HG03039 (cell line): ENCODE measurements around the gene L3MBTL4.
"Not testable (repeated sequence)": the region's sequence is repeated elsewhere in the genome, so short reads cannot be mapped to it uniquely, and the experiment has no call there.

Experiments
- ATAC-seq: cut with Tn5 transposase; IDR thresholded peaks from one replicate; pipeline ENCODE4 v1.9.1; 2021; ENCODE audit warnings: mild to moderate bottlenecking, moderate library complexity; ENCODE audit not compliant: unreplicated experiment

The L3MBTL4 gene

GRCh38 chr18:6115710-6116109 lies 299.0 kb downstream of the L3MBTL4 start:
- no peak for ATAC-seq

DNA sequence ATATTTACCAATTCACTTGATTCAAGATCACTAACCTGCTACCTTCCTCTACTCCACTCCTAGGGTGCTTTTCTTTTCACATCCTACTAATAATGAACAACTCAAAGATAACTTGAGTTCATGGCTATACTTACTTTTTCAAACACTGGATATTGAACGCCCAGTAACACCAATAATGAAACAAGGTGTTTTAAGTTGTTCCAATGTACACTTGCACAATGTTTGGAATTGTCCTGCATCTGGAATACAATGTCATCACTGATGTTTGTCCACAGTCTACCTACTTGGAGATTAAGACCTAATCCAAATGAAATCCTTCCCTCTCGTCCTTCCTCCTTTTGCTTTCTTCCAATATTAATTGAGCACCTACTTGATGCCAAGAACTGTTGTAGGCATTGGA lies 301.1 kb downstream of the L3MBTL4 start:
- ATAC-seq: no peak

DNA sequence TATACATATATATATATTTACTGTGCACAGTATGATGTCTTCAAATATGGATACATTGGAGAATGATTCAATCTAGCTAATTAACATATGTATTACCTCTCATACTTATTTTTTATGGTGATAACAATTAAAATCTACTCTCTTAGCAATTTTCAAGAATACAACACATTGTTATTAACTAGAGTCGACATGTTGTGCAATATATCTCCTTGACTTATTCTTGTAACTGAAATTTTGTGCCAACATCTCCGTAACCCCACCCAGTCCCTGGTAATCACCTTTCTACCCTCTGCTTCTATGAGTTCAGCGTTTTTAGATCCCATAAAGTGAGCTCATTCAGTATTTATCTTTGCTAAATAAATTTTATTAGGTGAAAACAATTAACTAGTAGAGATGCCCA lies 303.0 kb downstream of the L3MBTL4 start:
- no peak for ATAC-seq

GRCh38 chr18:6109743-6110142 lies 305.0 kb downstream of the L3MBTL4 start:
- ATAC-seq: no peak

GRCh38 chr18:6107794-6108193 lies 306.9 kb downstream of the L3MBTL4 start:
- ATAC-seq: no peak

- no peak for ATAC-seq
These were observed 308.5 kb downstream of the L3MBTL4 start for GRCh38 chr18:6106091-6106685.

- no peak for ATAC-seq
These were observed 311.0 kb downstream of the L3MBTL4 start for GRCh38 chr18:6103741-6104140.

DNA sequence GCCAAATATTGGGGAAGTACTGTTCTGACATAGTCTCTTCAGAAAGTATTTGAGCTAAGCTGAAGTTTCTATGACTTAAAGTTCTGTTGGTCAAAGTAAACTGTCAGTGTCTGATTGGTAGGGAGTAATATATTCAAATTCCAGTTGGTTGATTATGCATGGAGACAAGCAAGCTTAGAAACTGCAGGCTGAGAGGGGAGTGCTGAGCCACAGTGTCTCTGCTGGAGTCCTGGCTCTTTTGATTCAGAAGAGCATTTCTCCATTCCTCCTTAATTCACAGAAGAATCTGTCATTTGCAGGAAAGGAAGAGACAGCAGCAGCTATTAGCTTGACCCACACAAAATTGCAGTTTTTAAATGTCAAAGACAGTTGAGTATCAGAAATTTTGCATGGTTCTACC lies 318.0 kb downstream of the L3MBTL4 start:
- ATAC-seq: no peak

DNA sequence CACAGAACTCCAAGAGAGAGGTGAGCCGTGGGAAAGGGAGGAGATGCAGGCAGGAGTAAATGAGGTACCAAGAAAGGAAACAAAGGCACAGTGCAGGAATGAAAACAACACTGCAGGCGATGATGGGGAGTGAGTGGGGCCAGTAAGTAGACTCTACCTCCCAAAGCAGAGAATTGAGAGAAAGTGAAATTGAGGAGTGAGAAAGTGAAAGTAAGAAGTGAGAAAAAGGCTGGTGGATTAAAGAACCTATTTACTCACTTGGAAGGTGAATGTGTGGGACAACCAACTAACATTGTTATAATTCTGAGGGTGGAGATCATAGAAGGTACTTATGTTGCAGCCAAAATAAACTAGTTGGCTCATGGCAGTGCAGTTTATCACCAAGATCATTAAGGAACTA lies 326.3 kb downstream of the L3MBTL4 start:
- no peak for ATAC-seq

GRCh38 chr18:6086731-6087130 lies 328.0 kb downstream of the L3MBTL4 start:
- no peak for ATAC-seq

GRCh38 chr18:6079406-6079805 lies 335.3 kb downstream of the L3MBTL4 start:
- no peak for ATAC-seq

- ATAC-seq: no peak
These were observed 335.8 kb downstream of the L3MBTL4 start for GRCh38 chr18:6078877-6079276.

DNA sequence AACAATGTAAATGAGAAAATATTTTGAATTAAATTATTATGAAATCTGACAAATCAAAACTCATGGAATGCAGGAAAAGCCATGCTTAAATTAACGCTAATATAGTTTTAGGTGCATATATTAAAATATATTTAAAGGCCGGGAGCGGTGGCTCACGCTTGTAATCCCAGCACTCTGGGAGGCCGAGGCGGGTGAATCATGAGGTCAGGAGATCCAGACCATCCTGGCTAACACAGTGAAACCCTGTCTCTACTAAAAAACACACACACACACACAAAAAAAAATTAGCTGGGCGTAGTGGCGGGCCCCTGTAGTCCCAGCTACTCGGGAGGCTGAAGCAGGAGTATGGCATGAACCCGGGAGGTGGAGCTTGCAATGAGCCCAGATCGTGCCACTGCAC lies 342.3 kb downstream of the L3MBTL4 start:
- not testable (repeated sequence) for ATAC-seq

DNA sequence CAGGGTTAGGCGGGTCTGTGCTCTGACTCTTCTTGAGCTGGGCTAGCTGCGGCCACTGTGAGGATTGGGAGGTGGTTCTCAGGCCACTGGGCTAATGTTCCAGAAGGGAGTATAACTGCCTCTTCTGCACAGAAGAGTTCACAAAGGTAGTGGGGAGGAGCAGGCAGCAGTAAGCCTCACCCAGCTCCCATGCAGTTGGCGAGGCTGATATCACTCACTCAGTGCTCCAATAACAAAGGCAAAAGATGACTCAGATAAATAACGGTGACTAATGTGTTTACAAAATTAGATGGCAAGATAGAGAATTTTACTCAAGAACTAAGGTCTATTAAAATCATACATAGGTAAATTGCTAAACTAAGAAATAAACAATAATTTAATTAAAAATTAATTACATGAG lies 345.2 kb downstream of the L3MBTL4 start:
- ATAC-seq: no peak

DNA sequence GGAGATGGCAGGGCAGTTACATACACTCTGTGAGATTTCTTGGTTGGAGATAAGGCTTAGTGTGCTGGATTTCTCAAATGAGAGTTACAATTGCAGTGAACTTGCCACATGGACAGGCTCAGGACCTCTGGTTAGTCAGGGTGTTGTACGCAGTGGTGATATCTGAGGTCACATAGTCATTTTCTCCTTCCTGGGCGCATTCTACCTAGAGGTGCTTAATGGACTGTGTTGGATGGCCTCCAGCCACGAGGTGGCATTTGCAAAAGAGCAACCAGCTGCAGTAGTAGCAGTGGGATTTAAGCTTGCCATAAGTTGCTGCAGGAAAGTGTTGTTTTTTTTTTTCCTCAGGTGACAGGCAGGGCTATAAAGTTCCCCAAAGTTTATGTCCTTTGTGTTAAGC lies 345.6 kb downstream of the L3MBTL4 start:
- no peak for ATAC-seq

GRCh38 chr18:6060149-6060548 lies 354.6 kb downstream of the L3MBTL4 start:
- no peak for ATAC-seq

DNA sequence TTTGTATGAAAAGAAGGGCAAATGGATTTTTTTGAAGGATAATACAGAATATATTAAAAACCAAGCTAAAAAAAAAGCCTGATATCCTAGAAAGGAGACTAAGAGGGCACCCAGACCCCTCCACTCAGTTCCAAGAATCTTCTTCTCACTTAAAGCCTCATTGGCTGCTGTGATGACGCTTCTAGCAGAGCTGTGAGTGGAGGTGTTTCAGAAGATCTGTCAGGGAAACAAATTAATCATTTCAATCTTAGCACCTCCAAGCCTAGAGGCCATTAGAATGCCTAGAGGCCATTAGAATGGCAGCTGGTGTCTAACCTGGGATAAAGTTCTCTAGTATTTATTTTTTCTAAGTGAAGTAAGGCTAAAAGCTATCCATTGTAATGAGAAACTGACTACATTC lies 355.2 kb downstream of the L3MBTL4 start:
- ATAC-seq: no peak

DNA sequence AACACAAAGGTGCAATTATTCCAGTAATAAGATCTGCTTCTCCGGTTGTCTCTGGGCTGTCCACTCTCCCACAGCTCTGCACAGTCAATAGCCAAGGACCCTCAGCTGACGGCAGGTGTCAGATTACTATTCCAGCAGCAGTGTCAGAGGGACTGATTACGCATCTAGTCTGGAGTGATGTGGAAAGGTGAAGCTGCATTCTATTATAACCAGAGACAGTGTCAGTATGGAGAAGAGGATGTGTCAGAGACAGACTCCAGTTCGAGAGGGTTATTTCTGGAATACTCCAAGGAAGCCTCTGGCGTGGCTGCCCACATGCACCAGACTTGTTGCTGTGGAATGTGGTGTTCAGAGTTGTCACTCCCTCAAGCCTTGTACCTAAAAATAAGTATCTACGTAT lies 355.8 kb downstream of the L3MBTL4 start:
- no peak for ATAC-seq

DNA sequence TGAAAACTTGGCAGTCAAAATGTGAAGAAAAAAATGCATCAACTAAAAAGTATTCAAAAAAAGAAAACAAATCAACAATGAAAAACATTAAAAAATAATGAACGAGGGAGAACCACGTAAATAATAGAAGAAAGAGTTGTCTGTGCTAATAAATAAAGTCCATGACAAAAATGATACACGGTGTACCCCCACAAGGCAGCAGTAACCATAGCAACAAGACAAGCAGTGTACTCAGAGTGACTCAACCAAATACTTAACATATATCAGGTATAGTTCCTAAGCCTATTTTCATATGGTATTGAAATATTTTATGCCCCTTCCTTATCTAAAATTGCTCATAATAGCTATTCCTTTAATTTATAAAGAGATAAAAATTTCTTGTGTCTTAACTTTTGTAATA lies 357.1 kb downstream of the L3MBTL4 start:
- no peak for ATAC-seq

- peak; percentile 74 for ATAC-seq
These were observed 358.4 kb downstream of the L3MBTL4 start for GRCh38 chr18:6056171-6056910.

GRCh38 chr18:6055711-6056110 lies 359.0 kb downstream of the L3MBTL4 start:
- no peak for ATAC-seq

DNA sequence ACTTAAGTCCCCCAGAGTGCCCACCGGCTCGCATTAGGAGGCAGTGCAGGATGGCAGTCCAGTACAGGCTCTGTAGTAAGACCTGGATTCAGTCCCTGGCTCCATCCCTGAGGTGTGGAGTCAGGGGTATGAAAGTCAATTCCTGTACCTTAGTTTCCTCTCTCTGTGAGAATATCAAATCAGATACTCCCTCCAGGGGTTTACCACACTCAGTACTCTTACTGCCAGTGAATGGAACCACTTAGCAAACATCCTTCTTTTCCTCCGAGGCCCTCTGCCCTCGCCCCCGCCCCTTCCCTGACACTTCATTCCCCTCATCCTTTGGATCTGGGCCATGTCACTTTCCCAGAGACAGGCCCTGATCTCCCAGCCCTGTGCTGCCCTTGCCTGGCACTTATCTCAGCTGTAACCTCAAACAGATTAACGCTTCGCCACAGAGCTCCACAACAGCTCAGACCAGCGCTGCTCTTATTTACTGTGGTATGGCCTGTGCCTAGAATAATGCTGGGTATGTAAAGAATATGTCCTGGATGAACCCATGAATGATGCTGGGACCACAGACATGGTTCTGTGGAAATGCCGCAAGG lies 360.4 kb downstream of the L3MBTL4 start:
- no peak for ATAC-seq
